ENCODE data around the gene RNF183.
"Not testable (repeated sequence)": the region's sequence is repeated elsewhere in the genome, so short reads cannot be mapped to it uniquely, and the experiment has no call there.

The RNF183 gene

DNA sequence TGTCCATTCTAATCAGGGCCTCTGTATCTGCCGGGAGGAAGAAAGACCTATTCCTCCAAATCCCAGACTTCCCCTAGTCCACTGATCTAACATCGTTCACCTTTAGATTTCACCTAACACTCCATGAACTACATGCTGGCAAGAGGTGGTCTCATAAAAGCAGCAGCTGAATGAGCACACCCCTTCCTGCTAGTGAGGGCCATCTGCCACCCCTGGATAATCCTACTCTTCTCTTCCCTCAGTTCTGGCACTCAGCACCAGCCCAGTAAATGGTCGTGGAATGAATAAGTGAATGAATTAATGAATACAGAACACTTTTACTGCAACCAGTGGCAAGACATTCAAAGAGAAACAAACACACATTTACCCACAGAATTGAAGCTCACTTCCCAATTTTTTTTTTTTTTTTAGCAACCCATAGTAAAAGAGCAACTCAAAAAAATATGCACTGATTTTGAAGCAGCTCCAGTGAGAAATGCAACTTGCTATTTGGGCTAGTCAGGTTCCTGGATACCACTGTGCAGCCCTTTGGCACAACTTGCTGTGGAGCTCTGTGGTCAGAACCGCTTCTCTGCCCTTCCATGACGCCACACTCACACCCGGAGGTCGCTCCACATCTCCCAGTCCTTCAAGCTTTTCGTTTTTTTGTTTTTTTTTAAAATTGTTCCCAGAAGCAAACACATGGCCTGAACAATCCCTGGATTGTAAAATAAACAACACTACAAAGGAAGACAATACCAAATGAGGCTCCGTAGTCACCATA lies 6.2 kb downstream of the RNF183 start:
- H3K27me3 ChIP-seq (ENCODE audit: low read depth, low read length): no peaks in the 10 kb centered on the region
- no peaks in the 10 kb centered on the region for H3K4me1 ChIP-seq (ENCODE audit: control insufficient read depth in 1 of 2, insufficient read depth in 2 of 2, low read length in 2 of 2)
- no peak overlapping the region for H3K27ac ChIP-seq (ENCODE audit: low read length)
- H3K4me3 ChIP-seq (ENCODE audit: low read depth in 1 of 2, low read length in 2 of 2): no peak overlapping the region
- peaks cover 6 to 16% of the 10 kb centered on the region in 2 donors for H3K36me3 ChIP-seq (ENCODE audit: control insufficient read depth in 1 of 2, insufficient read depth in 2 of 2, low read length in 2 of 2)
- H3K9me3 ChIP-seq (ENCODE audit: control insufficient read depth in 1 of 2, low read length in 2 of 2): no peaks in the 10 kb centered on the region

DNA sequence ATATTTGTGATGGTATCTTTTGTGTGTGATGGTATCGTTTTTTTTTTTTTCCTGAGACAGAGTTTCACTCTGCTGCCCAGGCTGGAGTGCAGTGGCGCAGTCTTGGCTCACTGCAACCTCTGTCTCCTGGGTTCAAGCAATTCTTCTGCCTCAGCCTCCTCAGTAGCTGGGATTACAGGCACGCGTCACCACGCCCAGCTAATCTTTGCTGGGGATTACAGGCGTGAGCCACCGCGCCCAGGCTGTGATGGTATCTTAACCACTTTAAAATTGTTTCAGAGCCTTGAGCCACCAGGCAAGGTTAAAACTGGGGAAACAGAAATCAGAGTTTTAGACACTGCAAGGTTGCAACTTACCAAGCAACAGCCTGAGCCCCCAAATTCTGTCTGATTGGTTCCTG lies 6.9 kb downstream of the RNF183 start:
- H3K27me3 ChIP-seq (ENCODE audit: low read depth, low read length); H3K4me1 ChIP-seq (ENCODE audit: control insufficient read depth in 1 of 2, insufficient read depth in 2 of 2, low read length in 2 of 2): not testable (repeated sequence)
- H3K36me3 ChIP-seq (ENCODE audit: control insufficient read depth in 1 of 2, insufficient read depth in 2 of 2, low read length in 2 of 2): peaks cover 10 to 23% of the 10 kb centered on the region in 2 donors

DNA sequence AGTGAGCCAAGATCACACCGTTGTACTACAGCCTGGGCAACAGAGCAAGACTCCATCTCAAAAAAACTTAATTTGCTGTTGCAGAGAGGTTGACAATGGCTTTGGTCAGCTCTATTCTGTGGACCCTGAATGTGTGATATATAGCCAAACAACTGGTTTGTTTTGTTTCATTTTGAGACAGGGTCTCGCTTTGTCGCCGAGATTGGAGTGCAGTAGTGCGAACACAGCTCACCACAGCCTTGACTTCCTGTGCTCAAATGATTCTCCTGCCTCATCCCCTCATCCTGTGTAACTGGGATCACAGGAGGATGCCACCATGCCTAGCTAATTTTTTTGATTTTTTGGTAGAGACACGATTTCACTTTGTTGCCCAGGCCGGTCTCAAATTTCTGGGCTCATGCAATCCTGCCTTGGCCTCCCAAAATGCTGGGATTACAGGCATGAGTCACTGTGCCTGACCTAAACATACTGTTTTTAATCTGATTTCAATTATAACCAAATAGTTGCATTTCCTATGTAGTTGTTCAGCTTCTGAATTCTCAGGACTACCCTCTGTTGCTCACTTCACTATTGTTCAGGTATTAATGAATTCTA lies 9.8 kb downstream of the RNF183 start:
- no peaks in the 10 kb centered on the region for H3K27me3 ChIP-seq (ENCODE audit: low read depth, low read length)

More for the DNA sequence above, 6.9 kb downstream of the RNF183 start:
- H3K4me3 ChIP-seq (ENCODE audit: low read depth in 1 of 2, low read length in 2 of 2); H3K9me3 ChIP-seq (ENCODE audit: control insufficient read depth in 1 of 2, low read length in 2 of 2); H3K27ac ChIP-seq (ENCODE audit: low read length): not testable (repeated sequence)

DNA sequence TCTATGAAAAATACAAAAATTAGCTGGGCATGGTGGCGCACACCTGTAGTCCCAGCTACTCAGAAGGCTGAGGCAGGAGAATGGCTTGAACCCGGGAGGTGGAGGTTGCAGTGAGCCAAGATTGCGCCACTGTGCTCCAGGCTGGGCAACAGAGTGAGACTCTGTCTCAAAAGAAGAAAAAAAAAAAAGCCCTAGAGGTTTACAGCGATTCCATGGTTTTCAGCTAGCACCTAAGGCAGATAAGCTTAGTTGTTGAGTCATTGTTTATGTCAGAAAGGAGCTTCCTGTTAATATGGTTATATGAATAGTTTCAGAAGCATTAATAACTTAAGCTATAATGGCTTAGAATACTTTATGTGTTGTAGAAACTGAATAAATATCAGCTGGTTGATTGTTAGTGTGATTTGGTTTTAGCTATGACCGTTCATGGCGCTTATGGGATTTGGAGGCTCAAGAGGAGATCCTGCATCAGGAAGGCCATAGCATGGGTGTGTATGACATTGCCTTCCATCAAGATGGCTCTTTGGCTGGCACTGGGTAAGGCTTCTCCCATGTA lies 13.0 kb downstream of the RNF183 start:
- Histone ChIP-seq H3K4me1 (ENCODE audit: control insufficient read depth in 1 of 2, insufficient read depth in 2 of 2, low read length in 2 of 2) (no peaks in the 10 kb centered on the region), H3K9me3 (ENCODE audit: control insufficient read depth in 1 of 2, low read length in 2 of 2) (no peaks in the 10 kb centered on the region), H3K4me3 (ENCODE audit: low read depth in 1 of 2, low read length in 2 of 2) (no peak overlapping the region), H3K36me3 (ENCODE audit: control insufficient read depth in 1 of 2, insufficient read depth in 2 of 2, low read length in 2 of 2) (peaks cover 58 to 71% of the 10 kb centered on the region in 2 donors), H3K27ac (ENCODE audit: low read length) (no peak overlapping the region), H3K27me3 (ENCODE audit: low read depth, low read length) (no peaks in the 10 kb centered on the region)

More for the DNA sequence above, 9.8 kb downstream of the RNF183 start:
- H3K36me3 ChIP-seq (ENCODE audit: control insufficient read depth in 1 of 2, insufficient read depth in 2 of 2, low read length in 2 of 2): peaks cover 34 to 52% of the 10 kb centered on the region in 2 donors
- no peaks in the 10 kb centered on the region for H3K9me3 ChIP-seq (ENCODE audit: control insufficient read depth in 1 of 2, low read length in 2 of 2)
- no peaks in the 10 kb centered on the region for H3K4me1 ChIP-seq (ENCODE audit: control insufficient read depth in 1 of 2, insufficient read depth in 2 of 2, low read length in 2 of 2)
- H3K27ac ChIP-seq (ENCODE audit: low read length): no peak overlapping the region
- H3K4me3 ChIP-seq (ENCODE audit: low read depth in 1 of 2, low read length in 2 of 2): no peak overlapping the region

DNA sequence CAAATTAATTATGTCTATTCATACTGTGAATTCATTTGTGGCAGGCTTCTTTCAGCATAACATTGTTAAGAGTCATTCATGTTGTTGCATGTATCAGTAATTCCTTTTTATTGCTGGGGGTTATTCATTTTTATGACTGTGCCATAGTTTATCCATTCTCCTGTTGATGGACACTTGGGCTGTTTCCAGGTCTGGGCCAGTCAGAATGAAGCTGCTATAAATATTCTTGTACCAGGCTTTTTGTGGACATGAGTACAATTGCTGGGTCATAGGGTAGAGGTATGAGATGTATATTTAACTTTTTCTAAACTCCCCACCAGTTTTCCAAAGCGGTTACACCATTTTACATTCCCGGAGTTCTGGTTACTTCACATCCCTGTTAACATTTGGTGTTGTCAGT lies 14.1 kb downstream of the RNF183 start:
- H3K27ac ChIP-seq (ENCODE audit: low read length): no peak overlapping the region
- no peaks in the 10 kb centered on the region for H3K4me1 ChIP-seq (ENCODE audit: control insufficient read depth in 1 of 2, insufficient read depth in 2 of 2, low read length in 2 of 2)
- H3K4me3 ChIP-seq (ENCODE audit: low read depth in 1 of 2, low read length in 2 of 2): no peak overlapping the region
- H3K27me3 ChIP-seq (ENCODE audit: low read depth, low read length): no peaks in the 10 kb centered on the region
- peaks cover 67 to 81% of the 10 kb centered on the region in 2 donors for H3K36me3 ChIP-seq (ENCODE audit: control insufficient read depth in 1 of 2, insufficient read depth in 2 of 2, low read length in 2 of 2)
- no peaks in the 10 kb centered on the region for H3K9me3 ChIP-seq (ENCODE audit: control insufficient read depth in 1 of 2, low read length in 2 of 2)

DNA sequence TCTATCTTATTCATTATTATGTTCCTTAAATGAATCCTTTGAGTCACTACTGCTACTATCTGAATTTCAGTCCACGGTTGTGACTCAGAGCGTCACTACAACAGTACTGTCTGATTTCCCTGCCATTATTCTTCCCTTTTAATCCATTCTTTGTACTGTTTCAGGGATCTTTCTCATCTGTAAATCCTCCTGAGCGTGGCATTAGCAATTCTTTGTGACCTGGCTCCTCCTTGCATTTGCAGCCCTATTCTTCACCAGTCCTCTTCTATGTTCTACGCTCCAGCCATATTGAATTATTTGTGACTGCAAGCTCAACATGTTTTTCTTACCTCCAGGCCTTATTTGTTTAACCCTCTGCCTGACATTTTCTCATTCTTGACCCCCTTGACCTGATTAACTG lies 21.8 kb downstream of the RNF183 start:
- H3K27ac ChIP-seq (ENCODE audit: low read length): no peak overlapping the region
- no peaks in the 10 kb centered on the region for H3K27me3 ChIP-seq (ENCODE audit: low read depth, low read length)
- H3K36me3 ChIP-seq (ENCODE audit: control insufficient read depth in 1 of 2, insufficient read depth in 2 of 2, low read length in 2 of 2): peaks cover 54 to 61% of the 10 kb centered on the region in 2 donors
- H3K4me3 ChIP-seq (ENCODE audit: low read depth in 1 of 2, low read length in 2 of 2): no peak overlapping the region
- peaks cover 0 to 8% of the 10 kb centered on the region in 2 donors for H3K4me1 ChIP-seq (ENCODE audit: control insufficient read depth in 1 of 2, insufficient read depth in 2 of 2, low read length in 2 of 2)
- no peaks in the 10 kb centered on the region for H3K9me3 ChIP-seq (ENCODE audit: control insufficient read depth in 1 of 2, low read length in 2 of 2)

DNA sequence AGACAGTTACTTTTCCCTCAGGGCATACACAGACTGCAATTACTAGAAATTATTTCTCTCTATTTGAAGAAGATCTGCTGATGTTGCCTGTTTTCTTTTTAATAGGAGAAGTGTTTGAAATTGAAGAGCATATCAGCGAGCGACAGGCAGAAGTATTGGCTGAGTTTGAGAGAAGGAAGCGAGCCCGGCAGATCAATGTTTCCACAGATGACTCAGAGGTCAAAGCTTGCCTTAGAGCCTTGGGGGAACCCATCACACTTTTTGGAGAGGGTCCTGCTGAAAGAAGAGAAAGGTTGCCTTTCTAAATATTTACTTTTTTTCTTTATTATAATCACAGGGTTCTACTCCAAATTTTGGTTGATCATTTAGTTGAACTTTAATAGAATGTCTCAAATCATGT lies 24.3 kb downstream of the RNF183 start:
- H3K27ac ChIP-seq (ENCODE audit: low read length): no peak overlapping the region
- peaks cover 37 to 49% of the 10 kb centered on the region in 2 donors for H3K36me3 ChIP-seq (ENCODE audit: control insufficient read depth in 1 of 2, insufficient read depth in 2 of 2, low read length in 2 of 2)
- no peaks in the 10 kb centered on the region for H3K9me3 ChIP-seq (ENCODE audit: control insufficient read depth in 1 of 2, low read length in 2 of 2)
- no peak overlapping the region for H3K4me3 ChIP-seq (ENCODE audit: low read depth in 1 of 2, low read length in 2 of 2)
- H3K27me3 ChIP-seq (ENCODE audit: low read depth, low read length): no peaks in the 10 kb centered on the region
- H3K4me1 ChIP-seq (ENCODE audit: control insufficient read depth in 1 of 2, insufficient read depth in 2 of 2, low read length in 2 of 2): peaks cover 5 to 18% of the 10 kb centered on the region in 2 donors

DNA sequence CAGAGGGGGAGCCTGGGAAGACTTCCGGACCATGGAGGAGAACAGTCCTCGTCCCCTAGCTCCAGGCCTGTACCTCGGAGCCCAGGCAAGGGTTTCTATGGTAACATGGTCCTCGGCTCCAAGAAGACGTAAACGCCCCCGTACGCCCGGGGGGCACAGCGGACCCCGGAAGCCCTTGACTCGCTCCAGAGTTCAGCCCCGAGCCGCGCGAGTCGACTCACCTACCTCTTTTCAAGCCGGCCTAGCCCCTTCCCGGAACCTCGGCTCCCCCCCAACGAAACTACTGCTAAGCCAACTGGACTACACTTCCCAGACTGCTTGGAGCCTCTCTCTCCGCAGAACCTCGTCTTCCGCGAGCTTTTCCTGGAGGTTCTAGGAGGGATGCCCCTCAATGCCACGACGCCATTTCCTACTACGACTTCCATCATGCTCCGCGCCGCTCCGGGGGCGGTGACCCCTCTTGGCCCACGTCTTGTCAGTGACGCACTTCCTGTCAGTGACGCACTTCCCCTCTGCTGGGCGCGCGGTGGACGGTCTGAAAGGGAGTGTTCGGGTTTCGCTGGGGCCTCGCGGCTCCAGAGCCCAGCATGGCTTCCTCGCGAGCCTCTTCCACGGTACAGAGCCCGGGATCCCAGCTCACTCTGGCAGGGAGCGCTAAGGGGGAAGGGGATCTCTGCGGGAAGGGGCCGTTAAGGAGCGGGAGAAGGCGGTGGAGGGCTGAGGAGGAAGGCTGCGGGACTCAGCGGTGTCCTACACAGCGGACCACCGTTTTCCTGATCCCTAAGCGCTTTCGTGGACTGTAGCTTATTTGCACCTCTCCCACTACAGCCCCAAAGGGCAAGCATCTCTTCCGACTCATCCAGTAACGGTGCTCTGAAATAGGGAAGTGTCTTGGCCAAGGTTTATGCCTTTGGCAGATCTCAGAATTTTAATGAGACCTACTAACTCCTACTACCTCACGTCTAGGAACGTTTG lies 27.7 kb downstream of the RNF183 start, which contains the start of the genes CDC26 and PRPF4:
TSS of gene CDC26 (minus strand) at position 416 of the 975 bp plus-strand sequence. CDS start 3,065 bp downstream, outside the sequence.
TSS of gene PRPF4 (plus strand) at position 502 of the 975 bp plus-strand sequence. CDS start at position 588, 86 bp downstream.
- peak within 1 kb of the TSS; percentile 98 for H3K27ac ChIP-seq (ENCODE audit: low read length)
- peak within 1 kb of the TSS; percentile 79 to 100 for H3K4me3 ChIP-seq (ENCODE audit: low read depth in 1 of 2, low read length in 2 of 2)
- H3K27me3 ChIP-seq (ENCODE audit: low read depth, low read length): no peaks in the 10 kb centered on the region
- peaks cover 34 to 35% of the 10 kb centered on the region in 2 donors for H3K36me3 ChIP-seq (ENCODE audit: control insufficient read depth in 1 of 2, insufficient read depth in 2 of 2, low read length in 2 of 2)
- H3K9me3 ChIP-seq (ENCODE audit: control insufficient read depth in 1 of 2, low read length in 2 of 2): no peaks in the 10 kb centered on the region
- peaks cover 9 to 20% of the 10 kb centered on the region in 2 donors for H3K4me1 ChIP-seq (ENCODE audit: control insufficient read depth in 1 of 2, insufficient read depth in 2 of 2, low read length in 2 of 2)

DNA sequence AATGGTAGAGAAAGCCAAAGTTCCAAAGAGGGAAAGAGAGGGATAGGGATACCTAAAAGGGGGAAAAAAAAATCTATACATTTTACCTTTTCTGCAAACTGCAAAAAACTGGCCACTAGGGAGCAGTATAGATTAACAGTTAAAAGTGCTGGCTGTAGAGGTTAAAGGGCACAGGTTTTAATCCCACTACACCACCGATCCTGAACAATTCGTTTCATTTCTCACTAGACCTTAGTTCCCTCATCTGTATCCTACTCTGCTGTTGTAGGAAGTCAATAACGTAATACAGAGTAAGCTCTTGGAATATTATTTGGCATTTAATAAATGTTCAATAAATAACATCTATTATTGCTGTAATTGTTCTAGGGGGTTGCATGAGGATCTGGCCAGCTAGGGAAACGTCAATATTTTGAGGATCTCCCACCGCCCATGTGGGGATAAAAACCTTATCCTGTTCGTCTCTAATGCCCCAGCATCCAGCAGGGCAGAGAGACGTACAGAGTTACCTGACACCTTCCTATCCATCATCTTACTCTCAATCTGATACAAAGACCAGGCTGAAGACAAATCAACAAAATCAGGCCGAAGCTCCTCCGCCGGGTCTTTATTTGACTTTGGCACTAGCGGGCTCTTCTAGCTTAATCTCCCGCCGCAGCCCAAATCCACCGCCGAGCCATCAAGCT lies 28.6 kb downstream of the RNF183 start:
- H3K36me3 ChIP-seq (ENCODE audit: control insufficient read depth in 1 of 2, insufficient read depth in 2 of 2, low read length in 2 of 2): peaks cover 34% of the 10 kb centered on the region in 2 donors
- H3K27ac ChIP-seq (ENCODE audit: low read length): peak overlapping the region; percentile 98
- H3K4me1 ChIP-seq (ENCODE audit: control insufficient read depth in 1 of 2, insufficient read depth in 2 of 2, low read length in 2 of 2): peaks cover 9 to 20% of the 10 kb centered on the region in 2 donors

DNA sequence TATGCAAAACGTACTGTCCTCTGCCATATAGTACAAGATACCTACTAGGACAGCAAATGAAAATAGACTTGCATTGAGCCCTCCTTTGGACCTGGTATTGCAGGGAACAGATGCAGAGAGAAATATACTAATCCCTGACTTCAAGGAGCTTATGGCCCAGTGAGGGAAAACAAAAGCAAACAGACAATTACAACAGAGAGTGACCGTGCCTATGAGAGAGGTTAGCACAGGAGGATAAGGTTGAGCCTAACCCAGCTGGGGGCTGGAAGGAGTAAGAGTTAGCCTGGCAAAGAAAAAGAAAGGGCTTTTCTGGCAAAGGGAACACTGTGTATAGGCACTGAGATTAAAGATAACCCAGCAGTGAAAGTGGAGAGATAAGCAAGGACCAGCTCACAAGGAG lies 33.3 kb downstream of the RNF183 start:
- no peaks in the 10 kb centered on the region for H3K9me3 ChIP-seq (ENCODE audit: control insufficient read depth in 1 of 2, low read length in 2 of 2)
- H3K27me3 ChIP-seq (ENCODE audit: low read depth, low read length): no peaks in the 10 kb centered on the region
- H3K4me3 ChIP-seq (ENCODE audit: low read depth in 1 of 2, low read length in 2 of 2): no peak overlapping the region
- peaks cover 8 to 9% of the 10 kb centered on the region in 2 donors for H3K4me1 ChIP-seq (ENCODE audit: control insufficient read depth in 1 of 2, insufficient read depth in 2 of 2, low read length in 2 of 2)
- H3K27ac ChIP-seq (ENCODE audit: low read length): no peak overlapping the region
- H3K36me3 ChIP-seq (ENCODE audit: control insufficient read depth in 1 of 2, insufficient read depth in 2 of 2, low read length in 2 of 2): peaks cover 44 to 53% of the 10 kb centered on the region in 2 donors

More for the DNA sequence above, 28.6 kb downstream of the RNF183 start:
- no peaks in the 10 kb centered on the region for H3K27me3 ChIP-seq (ENCODE audit: low read depth, low read length)
- H3K4me3 ChIP-seq (ENCODE audit: low read depth in 1 of 2, low read length in 2 of 2): peak overlapping the region; percentile 79 to 100
- no peaks in the 10 kb centered on the region for H3K9me3 ChIP-seq (ENCODE audit: control insufficient read depth in 1 of 2, low read length in 2 of 2)
